ENCODE measurements around the gene MINDY4.

DNA sequence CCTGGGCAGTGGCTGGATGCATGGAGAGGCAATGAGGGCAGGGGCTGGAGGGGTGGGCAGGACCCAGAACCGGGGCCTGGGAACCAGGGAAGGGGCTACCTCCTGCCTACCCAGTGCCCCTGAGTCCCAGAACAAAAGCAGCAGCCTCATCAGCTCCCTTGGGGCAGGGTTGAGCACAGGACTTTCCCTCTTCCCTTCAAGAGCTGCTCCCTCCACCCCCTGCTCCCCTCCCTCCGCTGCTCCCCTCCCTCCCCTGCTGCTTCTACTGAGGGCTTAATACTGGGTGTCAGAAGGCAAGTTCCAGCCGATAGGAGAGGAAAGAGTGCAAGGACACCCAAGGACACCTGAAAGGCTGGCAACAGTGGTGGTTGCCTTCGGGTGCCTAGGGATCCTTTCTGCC is 47.4 kb upstream of the MINDY4 start:
- TF ChIP-seq, protein P1, sequence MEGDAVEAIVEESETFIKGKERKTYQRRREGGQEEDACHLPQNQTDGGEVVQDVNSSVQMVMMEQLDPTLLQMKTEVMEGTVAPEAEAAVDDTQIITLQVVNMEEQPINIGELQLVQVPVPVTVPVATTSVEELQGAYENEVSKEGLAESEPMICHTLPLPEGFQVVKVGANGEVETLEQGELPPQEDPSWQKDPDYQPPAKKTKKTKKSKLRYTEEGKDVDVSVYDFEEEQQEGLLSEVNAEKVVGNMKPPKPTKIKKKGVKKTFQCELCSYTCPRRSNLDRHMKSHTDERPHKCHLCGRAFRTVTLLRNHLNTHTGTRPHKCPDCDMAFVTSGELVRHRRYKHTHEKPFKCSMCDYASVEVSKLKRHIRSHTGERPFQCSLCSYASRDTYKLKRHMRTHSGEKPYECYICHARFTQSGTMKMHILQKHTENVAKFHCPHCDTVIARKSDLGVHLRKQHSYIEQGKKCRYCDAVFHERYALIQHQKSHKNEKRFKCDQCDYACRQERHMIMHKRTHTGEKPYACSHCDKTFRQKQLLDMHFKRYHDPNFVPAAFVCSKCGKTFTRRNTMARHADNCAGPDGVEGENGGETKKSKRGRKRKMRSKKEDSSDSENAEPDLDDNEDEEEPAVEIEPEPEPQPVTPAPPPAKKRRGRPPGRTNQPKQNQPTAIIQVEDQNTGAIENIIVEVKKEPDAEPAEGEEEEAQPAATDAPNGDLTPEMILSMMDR (IDR thresholded peaks at IDR 0.05), result no peak
- no peak for TF ChIP-seq POLR2A (IDR thresholded peaks at IDR 0.05)

All from right lobe of liver (tissue), 4 donors.